Heart left ventricle (tissue), 16 donors: ENCODE measurements around the gene AGAP6. TPM values are rescaled to one million over a fixed set of nuclear protein-coding genes. Genes with fewer than 3 reads are reported as not detected.
"Not testable (repeated sequence)": the region's sequence is repeated elsewhere in the genome, so short reads cannot be mapped to it uniquely, and the experiment has no call there.

Experiments
- ATAC-seq, 4 donors: fragments of 200-7000 bp; cut with Tn5 transposase; one replicate each; pipeline ENCODE4 v1.9.1; 2020 to 2022; ENCODE audit warnings: moderate library complexity in 4 of 4, mild to moderate bottlenecking in 3 of 4, moderate number of reproducible peaks in 1 of 4
- DNase-seq, 5 donors: peaks; one replicate each; pipeline ENCODE4 v3.0.0-alpha.2; 2020
- H3K27ac ChIP-seq, 12 donors: fragments of 200-600 bp; sonication (generic) in 4 of 12; one replicate each; pipeline versions ENCODE4 v1.5.0 to v1.8.0; 2016 to 2022; ENCODE audit warnings: mild to moderate bottlenecking in 2 of 12
- H3K27me3 ChIP-seq, 9 donors: fragments of 200-600 bp; sonication (generic) in 2 of 9; one replicate each; pipeline versions ENCODE4 v1.5.1 to v1.8.0; 2016 to 2022; ENCODE audit warnings: mild to moderate bottlenecking in 3 of 9
- H3K36me3 ChIP-seq, 9 donors: fragments of 200-600 bp; sonication (generic) in 2 of 9; one replicate each; pipeline versions ENCODE4 v1.5.0 to v1.8.0; 2018 to 2022; ENCODE audit warnings: mild to moderate bottlenecking in 2 of 9
- H3K4me1 ChIP-seq, 12 donors: fragments of 200-600 bp; sonication (generic) in 4 of 12; one replicate each; pipeline versions ENCODE4 v1.5.0 to v1.8.0; 2016 to 2022; ENCODE audit warnings: mild to moderate bottlenecking in 3 of 12
- H3K4me3 ChIP-seq, 12 donors: fragments of 200-600 bp; sonication (generic) in 4 of 12; one replicate each; pipeline versions ENCODE4 v1.5.0 to v1.8.0; 2017 to 2022; ENCODE audit warnings: mild to moderate bottlenecking in 9 of 12, moderate library complexity in 4 of 12
- H3K9me3 ChIP-seq, 12 donors: fragments of 200-600 bp; sonication (generic) in 4 of 12; one replicate each; pipeline versions ENCODE4 v1.5.0 to v1.8.0; 2016 to 2022; ENCODE audit warnings: mild to moderate bottlenecking in 1 of 12
- POLR2A ChIP-seq, 2 donors: fragments of 450-650 bp; IDR thresholded peaks; one replicate each; pipeline ENCODE4 v1.6.1; 2017; ENCODE audit warnings: antibody characterized with exemption in 2 of 2, mild to moderate bottlenecking in 2 of 2, moderate library complexity in 2 of 2
- WGBS, 4 donors: extraction: QIAGEN DNeasy Blood & Tissue Kit in 2 of 4; methylation state at CpG; one replicate each; pipeline versions ENCODE4 v1.1.5 to v1.1.7; 2013 to 2018; 5-methylcytosine and 5-hydroxymethylcytosine counted together
- intact Hi-C, 10 donors: fragments of 100-400 bp; cut with DNase I; formaldehyde crosslinking; loops; one replicate each; pipeline versions ENCODE4 v1.11.1 to v1.14.2; 2022
- polyA plus RNA-seq, 2 donors: library from polyadenylated mRNA; stranded (reverse); fragments of 200-250 nt; gene quantifications; one replicate each; pipeline ENCODE4 v1.2.3, GENCODE V29; 2013
- total RNA-seq, 9 donors: library from RNA; depleted of rRNA in 2 of 9; stranded (reverse); fragments of >200 nt in 2 of 9; fragmentation: NEBNext Ultra II Directional in 3 of 9; extraction: Animal tissue kit (Norgen Biotek cat#: 25700) in 3 of 9; gene quantifications; one replicate each; pipeline versions ENCODE4 v1.1.0 to v1.2.4, GENCODE V29; 2016 to 2023
- TF ChIP-seq, protein P1 (sequence below), 12 donors: fragments of 200-600 bp; sonication (generic) in 4 of 12; IDR thresholded peaks; one replicate each; pipeline versions ENCODE4 v1.5.0 to v1.8.0; 2018 to 2022; ENCODE audit warnings: antibody characterized with exemption in 12 of 12, mild to moderate bottlenecking in 5 of 12
- donor health status: ischemic (EF 13 %, LVEDD 7.1; RV severe dilation, severe dysfunction).
- donor health status: healthy with polysubstance abuse.
- donor health status: DM: no; HTN: yes; CAD: no.
- donor health status: DM: no; HTN: no; CAD: no.
- donor health status: ischemic (EF 25% LVEDD 6.9; RV normal size, moderate dysfunction).
- donor health status: ischemic (EF 25% LVEDD 5.7; RV mildly dilated, moderate dysfunction).
- donor health status: healthy.
- donor health status: DM: yes; HTN: yes; CAD: no.
- donor health status: ischemic (EF 35%, LVEDD 5.7; RV mildly dilated, moderate dysfunction).
- donor health status: nonischemic (EF 11% LVEDD 7.7; RV severe dilation, severe dysfunction).
- donor health status: DM: yes; HTN: yes; CAD: no.
- donor health status: PGD.
- donor health status: ischemic (EF 29% LVEDD 5.4; RV normal size, mild dysfunction).
- donor health status: nonischemic (EF 23%, LVEDD 6.1; RV moderate dilation, normal function).

Gene AGAP6
- total and polyA plus RNA-seq, 11 donors, result 2.3 to 8.2 (median 3.7) TPM

DNA sequence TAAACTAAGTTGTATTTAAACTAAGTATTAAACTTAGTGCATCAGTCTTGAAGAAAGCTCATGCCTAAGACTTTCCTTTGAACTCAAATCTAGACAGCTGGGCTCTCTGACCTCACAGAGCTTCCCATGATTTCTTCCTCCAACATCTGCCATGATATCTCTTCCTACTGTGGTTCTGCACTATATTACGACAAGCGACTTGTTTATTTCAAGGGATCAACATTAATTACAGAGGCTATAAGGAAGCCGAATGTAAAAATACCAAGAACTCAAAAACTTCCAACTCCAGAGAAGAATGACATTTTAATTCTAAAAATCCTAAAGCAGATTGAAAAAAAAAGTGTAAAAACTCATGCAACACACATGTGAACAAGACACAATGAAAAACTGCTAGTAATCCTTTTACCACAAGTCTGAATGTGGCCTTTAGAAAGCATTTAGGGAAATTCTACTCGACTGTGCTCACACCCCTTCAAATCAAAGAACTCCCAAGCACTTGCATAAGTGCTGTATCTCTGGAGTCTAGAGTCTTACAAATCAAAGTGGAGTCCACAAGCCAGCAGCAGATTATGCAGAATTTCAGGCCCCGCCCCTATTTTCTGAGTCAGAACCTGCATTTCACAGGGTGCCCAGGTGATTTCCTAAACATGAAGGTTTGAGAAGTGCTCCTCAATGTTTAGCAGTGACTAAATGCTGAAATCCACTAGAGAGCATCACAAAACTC, 56.9 kb downstream of the AGAP6 start:
- no peak for TF ChIP-seq POLR2A (IDR thresholded peaks at IDR 0.05)
- TF ChIP-seq, protein P1, sequence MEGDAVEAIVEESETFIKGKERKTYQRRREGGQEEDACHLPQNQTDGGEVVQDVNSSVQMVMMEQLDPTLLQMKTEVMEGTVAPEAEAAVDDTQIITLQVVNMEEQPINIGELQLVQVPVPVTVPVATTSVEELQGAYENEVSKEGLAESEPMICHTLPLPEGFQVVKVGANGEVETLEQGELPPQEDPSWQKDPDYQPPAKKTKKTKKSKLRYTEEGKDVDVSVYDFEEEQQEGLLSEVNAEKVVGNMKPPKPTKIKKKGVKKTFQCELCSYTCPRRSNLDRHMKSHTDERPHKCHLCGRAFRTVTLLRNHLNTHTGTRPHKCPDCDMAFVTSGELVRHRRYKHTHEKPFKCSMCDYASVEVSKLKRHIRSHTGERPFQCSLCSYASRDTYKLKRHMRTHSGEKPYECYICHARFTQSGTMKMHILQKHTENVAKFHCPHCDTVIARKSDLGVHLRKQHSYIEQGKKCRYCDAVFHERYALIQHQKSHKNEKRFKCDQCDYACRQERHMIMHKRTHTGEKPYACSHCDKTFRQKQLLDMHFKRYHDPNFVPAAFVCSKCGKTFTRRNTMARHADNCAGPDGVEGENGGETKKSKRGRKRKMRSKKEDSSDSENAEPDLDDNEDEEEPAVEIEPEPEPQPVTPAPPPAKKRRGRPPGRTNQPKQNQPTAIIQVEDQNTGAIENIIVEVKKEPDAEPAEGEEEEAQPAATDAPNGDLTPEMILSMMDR (IDR thresholded peaks at IDR 0.05), result no peak
- H3K9me3 ChIP-seq, result no peaks in the 10 kb centered on the region
- ATAC-seq, result no peak
- no peaks in the 10 kb centered on the region for H3K27me3 ChIP-seq
- 69 to 84% (median 80%) methylated on average over 5 of the region's 5 CpGs for WGBS, 4 donors
- H3K4me1 ChIP-seq, result no peaks in the 10 kb centered on the region
- H3K27ac ChIP-seq, result no peak overlapping the region
- no peaks in the 10 kb centered on the region for H3K36me3 ChIP-seq
- no peak for DNase-seq
- intact Hi-C loops, result no loop called here
- no peak overlapping the region for H3K4me3 ChIP-seq

DNA sequence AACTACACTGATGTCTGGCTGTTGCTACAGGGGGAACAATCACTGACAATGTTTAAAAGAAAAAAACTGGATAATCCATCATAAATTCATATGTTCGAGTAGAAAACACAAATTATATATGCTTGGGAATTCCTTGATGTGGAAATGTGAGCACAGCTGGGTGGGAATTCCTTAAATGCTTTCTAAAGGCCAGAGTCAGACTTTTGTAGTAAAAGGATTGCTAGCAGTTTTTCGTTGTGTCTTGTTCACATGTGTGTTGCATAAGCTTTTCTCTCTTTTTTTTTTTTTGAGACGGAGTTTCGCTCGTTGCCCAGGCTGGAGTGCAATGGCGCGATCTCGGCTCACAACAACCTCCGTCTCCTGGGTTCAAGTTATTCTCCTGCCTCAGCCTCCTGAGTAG, 58.3 kb downstream of the AGAP6 start:
- H3K4me1 ChIP-seq, H3K9me3 ChIP-seq, H3K27ac ChIP-seq, ATAC-seq, H3K27me3 ChIP-seq, intact Hi-C loops, H3K36me3 ChIP-seq, DNase-seq, H3K4me3 ChIP-seq: not testable (repeated sequence)
- WGBS, 4 donors, result 87 to 91% (median 90%) methylated on average over 9 of the region's 9 CpGs

GRCh38 chr10:50047594-50047993, 59.4 kb downstream of the AGAP6 start:
- intact Hi-C loops, result not testable (repeated sequence)

GRCh38 chr10:50051995-50052660, 63.9 kb downstream of the AGAP6 start:
- H3K27me3 ChIP-seq, intact Hi-C loops, H3K9me3 ChIP-seq, DNase-seq, H3K36me3 ChIP-seq, H3K4me3 ChIP-seq: not testable (repeated sequence)
- Histone ChIP-seq H3K4me1 (peaks cover 0 to 17% (median 0%) of the 10 kb centered on the region in 12 donors), H3K27ac (peak overlapping the region in 3 of 12 donors; percentile 42 to 77 (median 46))
- peak in 1 of 4 donors; percentile 41 for ATAC-seq
- 38 to 56% (median 46%) methylated on average over 3 of the region's 3 CpGs for WGBS, 4 donors

More at GRCh38 chr10:50047594-50047993, 59.4 kb downstream of the AGAP6 start:
- ATAC-seq, H3K4me1 ChIP-seq, DNase-seq, H3K4me3 ChIP-seq, H3K27me3 ChIP-seq, H3K27ac ChIP-seq, H3K36me3 ChIP-seq, H3K9me3 ChIP-seq: not testable (repeated sequence)
- 77 to 85% (median 81%) methylated on average over 5 of the region's 5 CpGs for WGBS, 4 donors

- ATAC-seq, result peak; percentile 11 to 58 (median 38)
- WGBS, 4 donors, result 32 to 43% (median 36%) methylated on average over 6 of the region's 6 CpGs
- H3K36me3 ChIP-seq, H3K27me3 ChIP-seq, H3K4me3 ChIP-seq, H3K9me3 ChIP-seq, DNase-seq, intact Hi-C loops: not testable (repeated sequence)
- Histone ChIP-seq H3K27ac (peak overlapping the region in 4 of 12 donors; percentile 41 to 77 (median 44)), H3K4me1 (peaks cover 0 to 17% (median 0%) of the 10 kb centered on the region in 12 donors)
Observed at GRCh38 chr10:50052778-50053376, 64.7 kb downstream of the AGAP6 start.

- Histone ChIP-seq H3K27ac (peak overlapping the region in 7 of 12 donors; percentile 32 to 70 (median 60)), H3K4me1 (peaks cover 0 to 17% (median 0%) of the 10 kb centered on the region in 12 donors)
- ATAC-seq, result peak; percentile 76 to 80 (median 78)
- intact Hi-C loops, H3K36me3 ChIP-seq, DNase-seq, H3K4me3 ChIP-seq, H3K9me3 ChIP-seq, H3K27me3 ChIP-seq: not testable (repeated sequence)
- WGBS, 4 donors, result 52 to 56% (median 52%) methylated on average over 5 of the region's 5 CpGs
Observed at GRCh38 chr10:50055494-50056292, 67.5 kb downstream of the AGAP6 start.

- ATAC-seq, DNase-seq, H3K9me3 ChIP-seq, intact Hi-C loops, H3K4me3 ChIP-seq, H3K27me3 ChIP-seq, H3K36me3 ChIP-seq: not testable (repeated sequence)
- Histone ChIP-seq H3K4me1 (peaks cover 0 to 17% (median 0%) of the 10 kb centered on the region in 12 donors), H3K27ac (peak overlapping the region in 1 of 12 donors; percentile 48)
- 55 to 68% (median 66%) methylated on average over 8 of the region's 8 CpGs for WGBS, 4 donors
Observed at GRCh38 chr10:50056654-50057053, 68.4 kb downstream of the AGAP6 start.

GRCh38 chr10:50058727-50059126, 70.5 kb downstream of the AGAP6 start:
- intact Hi-C loops, H3K36me3 ChIP-seq, DNase-seq, H3K4me3 ChIP-seq, H3K9me3 ChIP-seq, H3K4me1 ChIP-seq, H3K27ac ChIP-seq, H3K27me3 ChIP-seq, ATAC-seq: not testable (repeated sequence)
- WGBS, 4 donors, result 77 to 96% (median 84%) methylated on average over 1 of the region's 1 CpG

DNA sequence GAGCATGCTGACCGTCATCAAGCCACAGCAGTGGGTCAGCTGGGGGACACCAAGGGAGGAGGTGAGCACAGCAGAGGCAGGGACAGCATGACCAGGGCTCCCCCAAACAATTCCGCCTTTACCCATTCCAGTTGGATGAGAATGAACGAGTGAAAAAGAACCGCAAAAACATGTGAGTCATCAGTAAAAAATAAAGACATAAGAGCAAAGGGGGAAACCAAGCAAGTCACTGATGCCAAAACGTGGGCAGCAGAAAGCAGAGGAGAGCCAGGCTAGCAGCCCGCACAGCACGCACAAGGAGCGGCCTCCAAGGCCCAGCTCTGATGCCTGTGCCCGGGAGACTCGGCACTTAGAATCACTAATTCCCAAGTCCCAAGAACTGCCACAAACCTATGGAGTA, 71.7 kb downstream of the AGAP6 start:
- ATAC-seq, intact Hi-C loops, H3K27ac ChIP-seq, H3K27me3 ChIP-seq, H3K4me1 ChIP-seq, H3K36me3 ChIP-seq, H3K4me3 ChIP-seq, H3K9me3 ChIP-seq, DNase-seq: not testable (repeated sequence)
- 83 to 85% (median 83%) methylated on average over 10 of the region's 10 CpGs for whole genome bisulfite sequencing, 4 donors
